T-helper 1 cell treated with Interleukin-12 subunit alpha and Interleukin-12 subunit beta and Interleukin-4 antibody, amounts not matched to agents 30 μg/mL and 1 μg/mL, for 36 hours (primary cell): ENCODE data around the gene PAK2.
"Not testable (repeated sequence)": the region's sequence is repeated elsewhere in the genome, so short reads cannot be mapped to it uniquely, and the experiment has no call there.

Experiments used
- H3K27ac Mint-ChIP-seq: one replicate; pipeline ENCODE4 v1.8.0; 2021; ENCODE audit warnings: mild to moderate bottlenecking, mixed read lengths
- H3K27me3 Mint-ChIP-seq: one replicate; pipeline ENCODE4 v1.8.0; 2021; ENCODE audit warnings: low read depth, mixed read lengths
- H3K36me3 Mint-ChIP-seq: one replicate; pipeline ENCODE4 v1.8.0; 2021; ENCODE audit warnings: low read depth, mixed read lengths
- H3K4me1 Mint-ChIP-seq: one replicate; pipeline ENCODE4 v1.8.0; 2021; ENCODE audit warnings: low read depth, mixed read lengths
- H3K4me3 Mint-ChIP-seq: one replicate; pipeline ENCODE4 v1.8.0; 2021; ENCODE audit warnings: mild to moderate bottlenecking, moderate library complexity, mixed read lengths
- H3K9me3 Mint-ChIP-seq: one replicate; pipeline ENCODE4 v1.8.0; 2021; ENCODE audit warnings: mixed read lengths

Gene PAK2

GRCh38 chr3:196788528-196788927, 48.9 kb downstream of the PAK2 start:
- Mint-ChIP-seq H3K4me3 (no peak overlapping the region), H3K27me3 (no peaks in the 10 kb centered on the region), H3K4me1 (peaks cover 8% of the 10 kb centered on the region), H3K27ac (no peak overlapping the region), H3K36me3 (peaks cover 66% of the 10 kb centered on the region), H3K9me3 (peaks cover 30% of the 10 kb centered on the region)

- no peak overlapping the region for H3K27ac Mint-ChIP-seq
- no peak overlapping the region for H3K4me3 Mint-ChIP-seq
Measured at GRCh38 chr3:196789885-196790359, 50.3 kb downstream of the PAK2 start.

GRCh38 chr3:196790636-196791035, 51.0 kb downstream of the PAK2 start:
- Mint-ChIP-seq H3K27me3 (no peaks in the 10 kb centered on the region), H3K4me3 (no peak overlapping the region), H3K36me3 (peaks cover 66% of the 10 kb centered on the region), H3K9me3 (peaks cover 37% of the 10 kb centered on the region), H3K4me1 (peaks cover 6% of the 10 kb centered on the region), H3K27ac (no peak overlapping the region)

More at GRCh38 chr3:196789885-196790359, 50.3 kb downstream of the PAK2 start:
- Mint-ChIP-seq H3K4me1 (peaks cover 8% of the 10 kb centered on the region), H3K27me3 (no peaks in the 10 kb centered on the region), H3K36me3 (peaks cover 68% of the 10 kb centered on the region), H3K9me3 (peaks cover 37% of the 10 kb centered on the region)

- no peak overlapping the region for H3K27ac Mint-ChIP-seq
- peaks cover 57% of the 10 kb centered on the region for H3K36me3 Mint-ChIP-seq
Measured at GRCh38 chr3:196792771-196793170, 53.1 kb downstream of the PAK2 start.

GRCh38 chr3:196793246-196793645, 53.6 kb downstream of the PAK2 start:
- Mint-ChIP-seq H3K4me3 (no peak overlapping the region), H3K27me3 (no peaks in the 10 kb centered on the region), H3K4me1 (peaks cover 4% of the 10 kb centered on the region), H3K9me3 (peaks cover 37% of the 10 kb centered on the region), H3K36me3 (peaks cover 54% of the 10 kb centered on the region), H3K27ac (no peak overlapping the region)

More at GRCh38 chr3:196792771-196793170, 53.1 kb downstream of the PAK2 start:
- Mint-ChIP-seq H3K27me3 (no peaks in the 10 kb centered on the region), H3K4me3 (no peak overlapping the region), H3K4me1 (peaks cover 6% of the 10 kb centered on the region), H3K9me3 (peaks cover 37% of the 10 kb centered on the region)

GRCh38 chr3:196794467-196794866, 54.8 kb downstream of the PAK2 start:
- Mint-ChIP-seq H3K4me1 (no peaks in the 10 kb centered on the region), H3K4me3 (no peak overlapping the region), H3K9me3 (peaks cover 34% of the 10 kb centered on the region), H3K27ac (no peak overlapping the region), H3K27me3 (no peaks in the 10 kb centered on the region), H3K36me3 (peaks cover 47% of the 10 kb centered on the region)

- H3K27ac Mint-ChIP-seq: no peak overlapping the region
- no peaks in the 10 kb centered on the region for H3K4me1 Mint-ChIP-seq
- peaks cover 32% of the 10 kb centered on the region for H3K36me3 Mint-ChIP-seq
- no peak overlapping the region for H3K4me3 Mint-ChIP-seq
- H3K27me3 Mint-ChIP-seq: no peaks in the 10 kb centered on the region
- peaks cover 21% of the 10 kb centered on the region for H3K9me3 Mint-ChIP-seq
Measured at GRCh38 chr3:196796317-196796716, 56.7 kb downstream of the PAK2 start.

GRCh38 chr3:196800742-196801434, 61.2 kb downstream of the PAK2 start:
- Mint-ChIP-seq H3K4me1 (peaks cover 10% of the 10 kb centered on the region), H3K4me3 (no peak overlapping the region), H3K9me3 (no peaks in the 10 kb centered on the region), H3K27me3 (no peaks in the 10 kb centered on the region), H3K27ac (no peak overlapping the region), H3K36me3 (peaks cover 10% of the 10 kb centered on the region)

GRCh38 chr3:196803891-196804468, 64.3 kb downstream of the PAK2 start:
- Mint-ChIP-seq H3K4me1 (peaks cover 10% of the 10 kb centered on the region), H3K9me3 (no peaks in the 10 kb centered on the region), H3K4me3 (no peak overlapping the region), H3K27me3 (no peaks in the 10 kb centered on the region), H3K27ac (peak overlapping the region; percentile 68), H3K36me3 (peaks cover 27% of the 10 kb centered on the region)

GRCh38 chr3:196804773-196805172, 65.1 kb downstream of the PAK2 start:
- H3K27ac Mint-ChIP-seq: no peak overlapping the region
- H3K9me3 Mint-ChIP-seq: no peaks in the 10 kb centered on the region
- H3K4me1 Mint-ChIP-seq: peaks cover 10% of the 10 kb centered on the region
- no peak overlapping the region for H3K4me3 Mint-ChIP-seq
- H3K27me3 Mint-ChIP-seq: no peaks in the 10 kb centered on the region
- peaks cover 29% of the 10 kb centered on the region for H3K36me3 Mint-ChIP-seq

- Mint-ChIP-seq H3K27ac (peak overlapping the region; percentile 65), H3K4me3 (no peak overlapping the region), H3K27me3 (no peaks in the 10 kb centered on the region), H3K9me3 (no peaks in the 10 kb centered on the region), H3K36me3 (peaks cover 46% of the 10 kb centered on the region), H3K4me1 (no peaks in the 10 kb centered on the region)
Measured at GRCh38 chr3:196810963-196811581, 71.4 kb downstream of the PAK2 start.

- Mint-ChIP-seq H3K27ac (no peak overlapping the region), H3K27me3 (no peaks in the 10 kb centered on the region), H3K36me3 (peaks cover 32% of the 10 kb centered on the region), H3K4me3 (no peak overlapping the region), H3K9me3 (no peaks in the 10 kb centered on the region), H3K4me1 (no peaks in the 10 kb centered on the region)
Measured at GRCh38 chr3:196812853-196813252, 73.2 kb downstream of the PAK2 start.

GRCh38 chr3:196813903-196814302, 74.2 kb downstream of the PAK2 start:
- no peaks in the 10 kb centered on the region for H3K4me1 Mint-ChIP-seq
- no peaks in the 10 kb centered on the region for H3K9me3 Mint-ChIP-seq
- no peak overlapping the region for H3K27ac Mint-ChIP-seq
- no peak overlapping the region for H3K4me3 Mint-ChIP-seq
- H3K27me3 Mint-ChIP-seq: no peaks in the 10 kb centered on the region
- H3K36me3 Mint-ChIP-seq: peaks cover 30% of the 10 kb centered on the region

GRCh38 chr3:196821806-196822355, 82.2 kb downstream of the PAK2 start:
- peaks cover 35% of the 10 kb centered on the region for H3K36me3 Mint-ChIP-seq
- H3K4me3 Mint-ChIP-seq: no peak overlapping the region
- no peaks in the 10 kb centered on the region for H3K9me3 Mint-ChIP-seq
- no peaks in the 10 kb centered on the region for H3K27me3 Mint-ChIP-seq
- no peaks in the 10 kb centered on the region for H3K4me1 Mint-ChIP-seq
- H3K27ac Mint-ChIP-seq: no peak overlapping the region

- H3K36me3 Mint-ChIP-seq: peaks cover 22% of the 10 kb centered on the region
- H3K27me3 Mint-ChIP-seq, H3K9me3 Mint-ChIP-seq, H3K4me3 Mint-ChIP-seq, H3K4me1 Mint-ChIP-seq, H3K27ac Mint-ChIP-seq: not testable (repeated sequence)
Measured at GRCh38 chr3:196829651-196830050, 90.0 kb downstream of the PAK2 start.
